GM19468 (cell line): ENCODE data around the gene CLHC1.
"Not testable (repeated sequence)": the region's sequence is repeated elsewhere in the genome, so short reads cannot be mapped to it uniquely, and the experiment has no call there.

Source experiments
- ATAC-seq: cut with Tn5 transposase; IDR thresholded peaks from one replicate; pipeline ENCODE4 v1.9.1; 2021; ENCODE audit warnings: mild to moderate bottlenecking, moderate library complexity, moderate number of reproducible peaks; ENCODE audit not compliant: unreplicated experiment; ENCODE audit errors: extremely low read depth

CLHC1 gene

GRCh38 chr2:55233658-55233940, 1.5 kb upstream of the CLHC1 start:
- no peak for ATAC-seq

- no peak for ATAC-seq
Measured at GRCh38 chr2:55232863-55233657, 967 bp upstream of the CLHC1 start.

- no peak for ATAC-seq
Measured at GRCh38 chr2:55231546-55232083, 478 bp downstream of the CLHC1 start.

- no peak for ATAC-seq
Measured at GRCh38 chr2:55230551-55230950, 1.5 kb downstream of the CLHC1 start.

- ATAC-seq: no peak
Measured at GRCh38 chr2:55229221-55229620, 2.9 kb downstream of the CLHC1 start.

- ATAC-seq: no peak
Measured at GRCh38 chr2:55228226-55228563, 3.9 kb downstream of the CLHC1 start.

GRCh38 chr2:55227437-55228225, 4.5 kb downstream of the CLHC1 start:
- not testable (repeated sequence) for ATAC-seq

- no peak for ATAC-seq
Measured at GRCh38 chr2:55225481-55226020, 6.5 kb downstream of the CLHC1 start.

- no peak for ATAC-seq
Measured at GRCh38 chr2:55224761-55225261, 7.3 kb downstream of the CLHC1 start.

- ATAC-seq: no peak
Measured at GRCh38 chr2:55223958-55224760, 7.9 kb downstream of the CLHC1 start.

- ATAC-seq: no peak
Measured at GRCh38 chr2:55213822-55214221, 18.3 kb downstream of the CLHC1 start.

- ATAC-seq: no peak
Measured at GRCh38 chr2:55204950-55205349, 27.1 kb downstream of the CLHC1 start.

- no peak for ATAC-seq
Measured at GRCh38 chr2:55204536-55204935, 27.6 kb downstream of the CLHC1 start.

- ATAC-seq: no peak
Measured at GRCh38 chr2:55200416-55200815, 31.7 kb downstream of the CLHC1 start.

- ATAC-seq: no peak
Measured at GRCh38 chr2:55196526-55196925, 35.6 kb downstream of the CLHC1 start.

GRCh38 chr2:55191888-55192287, 40.2 kb downstream of the CLHC1 start:
- ATAC-seq: not testable (repeated sequence)

- not testable (repeated sequence) for ATAC-seq
Measured at GRCh38 chr2:55186837-55187236, 45.3 kb downstream of the CLHC1 start.

- ATAC-seq: no peak
Measured at GRCh38 chr2:55180374-55180773, 51.7 kb downstream of the CLHC1 start.

- ATAC-seq: no peak
Measured at GRCh38 chr2:55176094-55176415, 56.0 kb downstream of the CLHC1 start.
